Ishikawa (cell line): ENCODE measurements around the gene ATP5PD.

Experiments
- CREB1 ChIP-seq: IDR thresholded peaks from 2 replicates; pipeline ENCODE4 v1.6.1; 2012; ENCODE audit warnings: low read depth
- EP300 ChIP-seq: IDR thresholded peaks from 2 replicates; pipeline ENCODE4 v1.6.1; 2012; ENCODE audit warnings: borderline replicate concordance
- RAD21 ChIP-seq: IDR thresholded peaks from 2 replicates; pipeline ENCODE4 v1.6.1; 2012; ENCODE audit warnings: low read depth
- TAF1 ChIP-seq: IDR thresholded peaks from 2 replicates; pipeline ENCODE4 v1.6.1; 2012; ENCODE audit warnings: low read depth, mild to moderate bottlenecking
- TCF12 ChIP-seq: IDR thresholded peaks from 2 replicates; pipeline ENCODE4 v1.6.1; 2012; ENCODE audit warnings: low read depth
- TEAD4 ChIP-seq: IDR thresholded peaks from 2 replicates; pipeline ENCODE4 v1.6.1; 2012
- YY1 ChIP-seq: IDR thresholded peaks from 2 replicates; pipeline ENCODE4 v1.6.1; 2012; ENCODE audit warnings: low read depth
- TF ChIP-seq, protein P1 (sequence below): IDR thresholded peaks from 2 replicates; pipeline ENCODE4 v1.6.1; 2012
- TF ChIP-seq, protein P2 (sequence below): IDR thresholded peaks from 2 replicates; pipeline ENCODE4 v1.6.1; 2012; ENCODE audit warnings: low read depth, mild to moderate bottlenecking
- TF ChIP-seq, protein P3 (sequence below): IDR thresholded peaks from 2 replicates; pipeline ENCODE4 v1.6.1; 2012

DNA sequence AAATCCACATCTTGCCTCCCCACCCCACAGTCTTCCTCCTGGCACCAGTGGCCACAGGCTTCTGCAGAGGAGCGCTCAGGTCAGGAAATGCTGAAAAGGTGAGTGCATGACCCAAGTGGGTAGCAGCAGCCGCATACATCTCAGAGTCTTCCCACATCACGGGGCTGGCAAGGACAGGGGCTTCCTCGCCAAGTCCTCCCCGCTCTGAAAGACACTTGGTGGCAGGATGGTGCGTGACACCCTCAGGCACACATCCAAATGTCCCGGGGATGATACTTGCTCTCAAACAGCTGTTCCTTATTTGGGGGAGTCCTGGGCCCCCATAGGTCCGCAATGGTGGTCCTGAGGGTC, 32.2 kb upstream of the ATP5PD start:
- TF ChIP-seq RAD21 (no peak), TAF1 (no peak), YY1 (no peak), TEAD4 (no peak), CREB1 (no peak), EP300 (no peak), TCF12 (no peak)
- TF ChIP-seq, protein P1, sequence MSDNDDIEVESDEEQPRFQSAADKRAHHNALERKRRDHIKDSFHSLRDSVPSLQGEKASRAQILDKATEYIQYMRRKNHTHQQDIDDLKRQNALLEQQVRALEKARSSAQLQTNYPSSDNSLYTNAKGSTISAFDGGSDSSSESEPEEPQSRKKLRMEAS, result no peak
- TF ChIP-seq, protein P2, sequence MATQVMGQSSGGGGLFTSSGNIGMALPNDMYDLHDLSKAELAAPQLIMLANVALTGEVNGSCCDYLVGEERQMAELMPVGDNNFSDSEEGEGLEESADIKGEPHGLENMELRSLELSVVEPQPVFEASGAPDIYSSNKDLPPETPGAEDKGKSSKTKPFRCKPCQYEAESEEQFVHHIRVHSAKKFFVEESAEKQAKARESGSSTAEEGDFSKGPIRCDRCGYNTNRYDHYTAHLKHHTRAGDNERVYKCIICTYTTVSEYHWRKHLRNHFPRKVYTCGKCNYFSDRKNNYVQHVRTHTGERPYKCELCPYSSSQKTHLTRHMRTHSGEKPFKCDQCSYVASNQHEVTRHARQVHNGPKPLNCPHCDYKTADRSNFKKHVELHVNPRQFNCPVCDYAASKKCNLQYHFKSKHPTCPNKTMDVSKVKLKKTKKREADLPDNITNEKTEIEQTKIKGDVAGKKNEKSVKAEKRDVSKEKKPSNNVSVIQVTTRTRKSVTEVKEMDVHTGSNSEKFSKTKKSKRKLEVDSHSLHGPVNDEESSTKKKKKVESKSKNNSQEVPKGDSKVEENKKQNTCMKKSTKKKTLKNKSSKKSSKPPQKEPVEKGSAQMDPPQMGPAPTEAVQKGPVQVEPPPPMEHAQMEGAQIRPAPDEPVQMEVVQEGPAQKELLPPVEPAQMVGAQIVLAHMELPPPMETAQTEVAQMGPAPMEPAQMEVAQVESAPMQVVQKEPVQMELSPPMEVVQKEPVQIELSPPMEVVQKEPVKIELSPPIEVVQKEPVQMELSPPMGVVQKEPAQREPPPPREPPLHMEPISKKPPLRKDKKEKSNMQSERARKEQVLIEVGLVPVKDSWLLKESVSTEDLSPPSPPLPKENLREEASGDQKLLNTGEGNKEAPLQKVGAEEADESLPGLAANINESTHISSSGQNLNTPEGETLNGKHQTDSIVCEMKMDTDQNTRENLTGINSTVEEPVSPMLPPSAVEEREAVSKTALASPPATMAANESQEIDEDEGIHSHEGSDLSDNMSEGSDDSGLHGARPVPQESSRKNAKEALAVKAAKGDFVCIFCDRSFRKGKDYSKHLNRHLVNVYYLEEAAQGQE, result no peak
- TF ChIP-seq, protein P3, sequence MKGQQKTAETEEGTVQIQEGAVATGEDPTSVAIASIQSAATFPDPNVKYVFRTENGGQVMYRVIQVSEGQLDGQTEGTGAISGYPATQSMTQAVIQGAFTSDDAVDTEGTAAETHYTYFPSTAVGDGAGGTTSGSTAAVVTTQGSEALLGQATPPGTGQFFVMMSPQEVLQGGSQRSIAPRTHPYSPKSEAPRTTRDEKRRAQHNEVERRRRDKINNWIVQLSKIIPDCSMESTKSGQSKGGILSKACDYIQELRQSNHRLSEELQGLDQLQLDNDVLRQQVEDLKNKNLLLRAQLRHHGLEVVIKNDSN, result no peak
